ENCODE data around the gene CDX2.

The CDX2 gene

GRCh38 chr13:27915301-27916207, 53.6 kb downstream of the CDX2 start:
- no peak for DNase-seq

- DNase-seq = no peak
Observed at GRCh38 chr13:27913160-27913559, 56.0 kb downstream of the CDX2 start.

DNA sequence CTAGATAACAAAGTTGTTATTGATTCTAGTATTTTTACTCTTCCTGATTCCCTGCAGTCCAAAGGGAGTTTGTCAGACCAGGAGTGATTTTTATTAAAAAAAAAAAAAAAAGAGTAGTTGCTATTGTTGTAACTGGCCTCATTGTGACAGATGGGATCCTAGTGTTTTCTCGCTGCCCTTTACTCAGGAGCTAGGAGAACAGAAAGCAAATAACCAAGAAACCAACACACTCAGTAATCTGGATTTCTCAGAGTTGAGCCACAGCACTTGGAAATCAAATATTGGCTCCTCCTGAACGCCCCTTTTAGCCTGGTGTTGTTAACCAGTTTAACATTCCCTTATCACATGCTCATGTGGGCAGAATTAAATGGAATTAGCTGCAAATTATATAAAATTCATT, 57.6 kb downstream of the CDX2 start:
- DNase-seq = no peak
